ENCODE results near the gene GMDS.

GMDS gene

DNA sequence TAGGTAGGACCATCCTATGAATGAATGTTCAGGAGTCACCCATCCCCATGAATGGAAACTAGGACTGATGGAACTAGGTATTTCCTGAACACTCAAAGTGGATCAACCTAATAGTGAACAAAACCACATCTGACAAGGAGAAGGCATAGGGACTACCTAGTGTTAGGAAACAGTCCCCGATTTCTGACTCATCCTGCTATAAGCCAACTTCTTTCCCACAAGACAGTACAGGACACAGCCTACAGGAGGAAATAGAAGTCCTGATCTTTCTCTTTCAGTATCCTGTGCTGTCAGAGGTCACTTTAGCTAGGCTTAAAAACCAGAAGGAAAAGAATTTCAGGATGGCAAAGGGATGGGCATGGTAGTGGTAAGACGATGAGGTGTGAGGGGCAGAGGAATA is 19.5 kb upstream of the GMDS start:
- H4K8ac ChIP-seq (ENCODE audit: low read length): no peak overlapping the region
- peaks cover 7% of the 10 kb centered on the region for H3K4me1 ChIP-seq (ENCODE audit: control insufficient read depth, insufficient read depth, low read depth, low read length)
- H3K9ac ChIP-seq (ENCODE audit: low read length): no peak overlapping the region
- no peak overlapping the region for H3K14ac ChIP-seq (ENCODE audit: low read length in 2 of 2)
- no peak overlapping the region for H3K4me2 ChIP-seq (ENCODE audit: low read length, poor library complexity, severe bottlenecking)
- H2BK5ac ChIP-seq (ENCODE audit: low read depth, low read length, poor library complexity, severe bottlenecking): no peak overlapping the region
- H3K23ac ChIP-seq (ENCODE audit: low read length in 2 of 2): no peak overlapping the region
- H2BK120ac ChIP-seq (ENCODE audit: low read depth, low read length): no peak overlapping the region
- peaks cover 12% of the 10 kb centered on the region for H3K79me1 ChIP-seq (replicated peaks; ENCODE audit: low read length, poor library complexity, severe bottlenecking)
- no peak overlapping the region for H4K91ac ChIP-seq (ENCODE audit: low read length)
- no peak overlapping the region for H2BK12ac ChIP-seq (ENCODE audit: low read length in 2 of 2)
- DNase-seq: peak; percentile 9
- no peak overlapping the region for H3K4ac ChIP-seq (ENCODE audit: low read depth in 1 of 2, low read length in 2 of 2)
- 69% methylated on average over 1 of the region's 2 CpGs for WGBS
- no peak overlapping the region for H3K4me3 ChIP-seq (ENCODE audit: insufficient read depth in 1 of 2, low read depth in 1 of 2, low read length in 2 of 2)
- peaks cover 8 to 16% of the 10 kb centered on the region in 2 experiments for H3K36me3 ChIP-seq (ENCODE audit: control insufficient read depth in 1 of 2, insufficient read depth in 2 of 2, low read depth in 1 of 2, low read length in 2 of 2)
- no peak overlapping the region for H2BK15ac ChIP-seq (ENCODE audit: low read depth, poor library complexity, severe bottlenecking)
- peak overlapping the region; percentile 0 for H2AK5ac ChIP-seq (ENCODE audit: low read length, severe bottlenecking)
- H2AFZ ChIP-seq (ENCODE audit: low read depth, low read length): no peak overlapping the region
- H3K27ac ChIP-seq (ENCODE audit: low read length, poor library complexity, severe bottlenecking): peak overlapping the region; percentile 75
- H3K18ac ChIP-seq (ENCODE audit: low read depth in 1 of 2, low read length in 2 of 2): no peak overlapping the region
- peaks cover 3% of the 10 kb centered on the region for H3K9me3 ChIP-seq (ENCODE audit: control insufficient read depth, low read length)
- H3K27me3 ChIP-seq (ENCODE audit: control insufficient read depth in 1 of 2, insufficient read depth in 1 of 2, low read length in 2 of 2): no peaks in the 10 kb centered on the region

DNA sequence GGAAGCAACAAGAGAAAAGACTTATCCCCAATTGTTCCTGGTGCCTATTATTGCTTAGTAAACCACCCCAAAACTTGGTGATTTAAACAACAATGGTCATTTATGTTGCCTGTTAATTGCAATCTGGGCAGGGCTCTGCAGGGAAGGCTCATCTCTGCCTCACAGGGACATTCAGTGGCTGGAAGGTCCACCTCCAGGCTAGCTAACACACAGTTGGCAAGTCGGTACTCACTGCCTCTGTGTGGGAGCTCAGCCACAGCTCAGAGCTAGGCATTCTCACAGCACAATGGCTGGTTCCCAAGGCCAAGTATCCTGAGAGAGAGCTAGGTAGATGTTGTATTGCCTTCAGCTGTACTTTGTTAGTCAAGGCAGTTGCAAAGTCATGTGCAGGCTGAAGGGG is 18.5 kb upstream of the GMDS start:
- no peak overlapping the region for H2BK5ac ChIP-seq (ENCODE audit: low read depth, low read length, poor library complexity, severe bottlenecking)
- H2BK120ac ChIP-seq (ENCODE audit: low read depth, low read length): no peak overlapping the region
- no peak overlapping the region for H3K4me2 ChIP-seq (ENCODE audit: low read length, poor library complexity, severe bottlenecking)
- H3K23ac ChIP-seq (ENCODE audit: low read length in 2 of 2): no peak overlapping the region
- H3K27ac ChIP-seq (ENCODE audit: low read length, poor library complexity, severe bottlenecking): no peak overlapping the region
- no peaks in the 10 kb centered on the region for H3K27me3 ChIP-seq (ENCODE audit: control insufficient read depth in 1 of 2, insufficient read depth in 1 of 2, low read length in 2 of 2)
- no peak overlapping the region for H3K4me3 ChIP-seq (ENCODE audit: insufficient read depth in 1 of 2, low read depth in 1 of 2, low read length in 2 of 2)
- peak overlapping the region; percentile 4 for H2AK5ac ChIP-seq (ENCODE audit: low read length, severe bottlenecking)
- DNase-seq: no peak
- peaks cover 3% of the 10 kb centered on the region for H3K9me3 ChIP-seq (ENCODE audit: control insufficient read depth, low read length)
- H3K36me3 ChIP-seq (ENCODE audit: control insufficient read depth in 1 of 2, insufficient read depth in 2 of 2, low read depth in 1 of 2, low read length in 2 of 2): peaks cover 5 to 16% of the 10 kb centered on the region in 2 experiments
- H3K4ac ChIP-seq (ENCODE audit: low read depth in 1 of 2, low read length in 2 of 2): no peak overlapping the region
- H4K8ac ChIP-seq (ENCODE audit: low read length): no peak overlapping the region
- no peak overlapping the region for H2BK15ac ChIP-seq (ENCODE audit: low read depth, poor library complexity, severe bottlenecking)
- no peak overlapping the region for H2AFZ ChIP-seq (ENCODE audit: low read depth, low read length)
- H3K4me1 ChIP-seq (ENCODE audit: control insufficient read depth, insufficient read depth, low read depth, low read length): peaks cover 7% of the 10 kb centered on the region
- H3K9ac ChIP-seq (ENCODE audit: low read length): no peak overlapping the region
- H2BK12ac ChIP-seq (ENCODE audit: low read length in 2 of 2): no peak overlapping the region
- no peak overlapping the region for H3K18ac ChIP-seq (ENCODE audit: low read depth in 1 of 2, low read length in 2 of 2)
- no peak overlapping the region for H4K91ac ChIP-seq (ENCODE audit: low read length)
- no peak overlapping the region for H3K14ac ChIP-seq (ENCODE audit: low read length in 2 of 2)
- peaks cover 8% of the 10 kb centered on the region for H3K79me1 ChIP-seq (replicated peaks; ENCODE audit: low read length, poor library complexity, severe bottlenecking)
- WGBS: 100% methylated on average over 1 of the region's 1 CpG

DNA sequence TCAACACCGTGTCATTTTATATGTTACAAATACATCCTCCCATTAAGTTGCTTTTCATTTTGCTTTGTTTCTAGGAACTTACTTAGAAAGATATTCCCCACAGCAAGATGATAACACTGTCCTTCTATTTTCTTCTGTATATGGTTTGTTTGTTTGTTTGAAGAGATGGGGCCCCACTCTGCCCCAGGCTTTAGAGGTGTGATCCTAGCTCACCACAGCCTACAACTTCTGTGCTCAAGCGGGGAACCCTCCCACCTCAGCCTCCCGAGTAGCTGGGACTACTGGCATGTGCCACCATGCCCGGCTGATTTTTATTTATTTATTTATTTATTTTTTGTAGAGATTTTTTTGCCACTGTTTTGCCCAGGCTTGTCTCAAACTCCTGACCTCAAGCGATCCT is 14.2 kb upstream of the GMDS start:
- H3K23ac ChIP-seq (ENCODE audit: low read length in 2 of 2): no peak overlapping the region
- DNase-seq: no peak
- H3K4ac ChIP-seq (ENCODE audit: low read depth in 1 of 2, low read length in 2 of 2): no peak overlapping the region

DNA sequence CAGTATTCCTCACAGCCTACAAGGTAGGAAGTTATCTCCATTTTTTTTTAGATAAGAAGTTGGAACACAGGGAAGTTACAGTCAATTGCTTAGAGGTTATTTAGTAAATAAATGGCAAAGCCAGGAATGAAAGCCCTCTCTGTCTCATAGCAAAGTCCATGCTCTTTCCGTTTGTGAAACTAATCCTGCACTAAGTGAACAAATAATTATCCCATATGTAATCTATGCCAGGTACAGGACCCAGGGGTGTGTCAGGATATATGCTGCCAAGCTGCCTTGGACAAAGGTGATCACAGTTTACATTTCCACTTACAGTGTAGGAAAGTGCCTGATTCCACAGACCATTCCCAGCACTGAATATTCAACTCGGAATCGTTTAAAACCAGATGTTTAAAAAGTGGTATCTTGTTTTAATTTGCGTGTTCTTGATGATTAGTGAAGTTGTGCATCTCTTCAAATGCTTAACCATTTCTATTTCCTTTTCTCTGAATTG is 13.6 kb upstream of the GMDS start:
- Histone ChIP-seq H2BK15ac (ENCODE audit: low read depth, poor library complexity, severe bottlenecking) (no peak overlapping the region), H3K18ac (ENCODE audit: low read depth in 1 of 2, low read length in 2 of 2) (no peak overlapping the region), H3K79me1 (replicated peaks; ENCODE audit: low read length, poor library complexity, severe bottlenecking) (peaks cover 11% of the 10 kb centered on the region), H3K4me3 (ENCODE audit: insufficient read depth in 1 of 2, low read depth in 1 of 2, low read length in 2 of 2) (no peak overlapping the region), H3K23ac (ENCODE audit: low read length in 2 of 2) (no peak overlapping the region), H3K4me2 (ENCODE audit: low read length, poor library complexity, severe bottlenecking) (no peak overlapping the region), H3K4ac (ENCODE audit: low read depth in 1 of 2, low read length in 2 of 2) (no peak overlapping the region), H3K4me1 (ENCODE audit: control insufficient read depth, insufficient read depth, low read depth, low read length) (no peaks in the 10 kb centered on the region), H3K27ac (ENCODE audit: low read length, poor library complexity, severe bottlenecking) (no peak overlapping the region), H3K27me3 (ENCODE audit: control insufficient read depth in 1 of 2, insufficient read depth in 1 of 2, low read length in 2 of 2) (no peaks in the 10 kb centered on the region), H4K91ac (ENCODE audit: low read length) (no peak overlapping the region), H2BK5ac (ENCODE audit: low read depth, low read length, poor library complexity, severe bottlenecking) (no peak overlapping the region), H3K9me3 (ENCODE audit: control insufficient read depth, low read length) (peaks cover 16% of the 10 kb centered on the region), H3K9ac (ENCODE audit: low read length) (no peak overlapping the region), H2BK12ac (ENCODE audit: low read length in 2 of 2) (no peak overlapping the region), H3K14ac (ENCODE audit: low read length in 2 of 2) (no peak overlapping the region), H2AFZ (ENCODE audit: low read depth, low read length) (no peak overlapping the region), H3K36me3 (ENCODE audit: control insufficient read depth in 1 of 2, insufficient read depth in 2 of 2, low read depth in 1 of 2, low read length in 2 of 2) (peaks cover 11 to 18% of the 10 kb centered on the region in 2 experiments), H2BK120ac (ENCODE audit: low read depth, low read length) (no peak overlapping the region), H4K8ac (ENCODE audit: low read length) (no peak overlapping the region), H2AK5ac (ENCODE audit: low read length, severe bottlenecking) (no peak overlapping the region)
- DNase-seq: no peak
- 100% methylated on average over 1 of the region's 4 CpGs for WGBS

More for the DNA sequence above, 14.2 kb upstream of the GMDS start:
- no peak overlapping the region for H3K4me3 ChIP-seq (ENCODE audit: insufficient read depth in 1 of 2, low read depth in 1 of 2, low read length in 2 of 2)
- H2BK5ac ChIP-seq (ENCODE audit: low read depth, low read length, poor library complexity, severe bottlenecking): no peak overlapping the region
- H3K14ac ChIP-seq (ENCODE audit: low read length in 2 of 2): no peak overlapping the region
- H2BK120ac ChIP-seq (ENCODE audit: low read depth, low read length): no peak overlapping the region
- no peak overlapping the region for H4K91ac ChIP-seq (ENCODE audit: low read length)
- H3K18ac ChIP-seq (ENCODE audit: low read depth in 1 of 2, low read length in 2 of 2): no peak overlapping the region
- no peak overlapping the region for H2BK12ac ChIP-seq (ENCODE audit: low read length in 2 of 2)
- H2AFZ ChIP-seq (ENCODE audit: low read depth, low read length): no peak overlapping the region
- no peak overlapping the region for H2BK15ac ChIP-seq (ENCODE audit: low read depth, poor library complexity, severe bottlenecking)
- H3K4me1 ChIP-seq (ENCODE audit: control insufficient read depth, insufficient read depth, low read depth, low read length): no peaks in the 10 kb centered on the region
- H3K4me2 ChIP-seq (ENCODE audit: low read length, poor library complexity, severe bottlenecking): no peak overlapping the region
- peaks cover 13% of the 10 kb centered on the region for H3K9me3 ChIP-seq (ENCODE audit: control insufficient read depth, low read length)
- H3K27me3 ChIP-seq (ENCODE audit: control insufficient read depth in 1 of 2, insufficient read depth in 1 of 2, low read length in 2 of 2): no peaks in the 10 kb centered on the region
- H4K8ac ChIP-seq (ENCODE audit: low read length): no peak overlapping the region
- peaks cover 10 to 23% of the 10 kb centered on the region in 2 experiments for H3K36me3 ChIP-seq (ENCODE audit: control insufficient read depth in 1 of 2, insufficient read depth in 2 of 2, low read depth in 1 of 2, low read length in 2 of 2)
- no peak overlapping the region for H3K27ac ChIP-seq (ENCODE audit: low read length, poor library complexity, severe bottlenecking)
- no CpG with 5 or more reads among the region's 5 CpGs for WGBS
- peaks cover 11% of the 10 kb centered on the region for H3K79me1 ChIP-seq (replicated peaks; ENCODE audit: low read length, poor library complexity, severe bottlenecking)
- no peak overlapping the region for H3K9ac ChIP-seq (ENCODE audit: low read length)
- no peak overlapping the region for H2AK5ac ChIP-seq (ENCODE audit: low read length, severe bottlenecking)

All from mesenchymal stem cell (in vitro differentiated cells and primary cell).